HepG2 (cell line): ENCODE measurements around the gene ARHGEF40. TPM values are rescaled to one million over a fixed set of nuclear protein-coding genes. Genes with fewer than 3 reads are reported as not detected.

Experiments used
- ATAC-seq: fragments of 200-7000 bp; cut with Tn5 transposase; 3 replicates; pipeline ENCODE4 v1.9.1; 2020; ENCODE audit warnings: mild to moderate bottlenecking, moderate library complexity
- BruUV-seq: library from RNA; stranded (reverse); fragments of 400-500 nt; replicated peaks from 2 replicates; lab custom pipeline; 2021; lab: Mats Ljungman, UMichigan
- CTCF ChIA-PET: fragments of 300-600 bp; formaldehyde crosslinking; extraction: SDS; loops from one replicate; lab custom pipeline; 2021; ENCODE audit warnings: low total read pairs, inconsistent platforms, low intra/inter-chr PET ratio; lab: Yijun Ruan, JAX
- POLR2A ChIA-PET: fragments of 350-600 bp; sonication (Branson Sonifier 250); formaldehyde crosslinking; loops from one replicate; lab custom pipeline; 2020; ENCODE audit warnings: antibody characterized with exemption, inconsistent platforms; lab: Yijun Ruan, JAX
- DNase-seq: peaks from one replicate; pipeline ENCODE4 v3.0.0-alpha.2; 2015; ENCODE audit warnings: low spot score
- FAIRE-seq: peaks from 3 replicates; lab custom pipeline; 2011; peaks lifted over from hg19 to GRCh38; lab: Jason Lieb, UNC
- H2AFZ ChIP-seq: one replicate; pipeline ENCODE4 v1.6.1; 2011; ENCODE audit warnings: low read length, inconsistent platforms
- H3K27ac ChIP-seq: fragments of 300-600 bp; 3 replicates; pipeline ENCODE4 v1.8.0; 2011; ENCODE audit warnings: mixed run types, mild to moderate bottlenecking, mixed read lengths, low read length, inconsistent platforms; ENCODE audit not compliant: insufficient read depth; ENCODE audit errors: extremely low read length
- H3K27me3 ChIP-seq, 2 experiments: fragments of 200-600 bp in 1 of 2; 2 replicates in 1 of 2; 3 replicates in 1 of 2; pipeline versions ENCODE4 v1.6.0 to v1.8.0; 2011; ENCODE audit warnings: low read length in 2 of 2, mild to moderate bottlenecking in 2 of 2, moderate library complexity in 2 of 2, inconsistent platforms in 1 of 2; ENCODE audit not compliant: insufficient read depth in 2 of 2, control insufficient read depth in 1 of 2
- H3K36me3 ChIP-seq, 2 experiments: fragments of 200-600 bp in 1 of 2; replicated peaks in 1 of 2; 2 replicates in 1 of 2; 3 replicates in 1 of 2; pipeline versions ENCODE4 v1.5.1 to v1.8.0; 2011; ENCODE audit warnings: low read length in 2 of 2, inconsistent platforms in 1 of 2; ENCODE audit not compliant: insufficient read depth in 2 of 2, control insufficient read depth in 1 of 2
- H3K4me1 ChIP-seq: 2 replicates; pipeline ENCODE4 v1.5.1; 2012; ENCODE audit warnings: low read length, inconsistent platforms; ENCODE audit not compliant: insufficient read depth
- H3K4me2 ChIP-seq: 2 replicates; pipeline ENCODE4 v1.6.0; 2011; ENCODE audit warnings: low read depth, low read length, inconsistent platforms
- H3K4me3 ChIP-seq, 3 experiments: fragments of 200-600 bp in 1 of 3; sonication (generic), shearing (Covaris generic) in 1 of 3; replicated peaks in 1 of 3; 2 replicates each; pipeline ENCODE4 v1.5.1; 2011 to 2016; ENCODE audit warnings: low read length in 3 of 3, inconsistent platforms in 2 of 3, low read depth in 2 of 3, mild to moderate bottlenecking in 2 of 3, control low read depth in 1 of 3, mixed read lengths in 1 of 3; ENCODE audit not compliant: insufficient read depth in 1 of 3
- H3K79me2 ChIP-seq: one replicate; pipeline ENCODE4 v1.6.1; 2011; ENCODE audit warnings: low read length, inconsistent platforms; ENCODE audit not compliant: insufficient read depth
- H3K9ac ChIP-seq: 2 replicates; pipeline ENCODE4 v1.6.0; 2011; ENCODE audit warnings: mild to moderate bottlenecking, low read depth, low read length, inconsistent platforms; ENCODE audit not compliant: insufficient read depth
- H3K9me3 ChIP-seq: 2 replicates; pipeline ENCODE4 v1.5.1; 2012; ENCODE audit warnings: mild to moderate bottlenecking, low read length
- H4K20me1 ChIP-seq: 2 replicates; pipeline ENCODE4 v1.6.0; 2011; ENCODE audit warnings: inconsistent platforms, mild to moderate bottlenecking, low read length, moderate library complexity; ENCODE audit not compliant: insufficient read depth
- PRPF4 ChIP-seq: fragments of 200-400 bp; formaldehyde crosslinking; IDR thresholded peaks from 2 replicates; pipeline ENCODE4 v1.6.1; 2016; ENCODE audit warnings: low read length, low read depth; ENCODE audit not compliant: poor library complexity, severe bottlenecking
- ZMAT3 ChIP-seq: sonication (generic); formaldehyde crosslinking; conservative IDR thresholded peaks from 2 replicates; pipeline ENCODE4 v1.7.0; 2021; ENCODE audit warnings: missing genetic modification reagents
- ZNF281 ChIP-seq: sonication (generic); formaldehyde crosslinking; IDR thresholded peaks from 2 replicates; pipeline ENCODE4 v1.4.0; 2020; ENCODE audit warnings: missing genetic modification reagents, borderline replicate concordance
- ZNF580 ChIP-seq: IDR thresholded peaks from 2 replicates; pipeline ENCODE4 v1.6.1; 2016; ENCODE audit warnings: low read depth, borderline replicate concordance
- WGBS: methylation state at CpG from one replicate; pipeline ENCODE4 v1.1.6; 2017; ENCODE audit warnings: low lambda C conversion rate; 5-methylcytosine and 5-hydroxymethylcytosine counted together
- in situ Hi-C: cut with HindIII; loops from 2 replicates; pipeline ENCODE4 v1.10.0; 2017; ENCODE audit warnings: low pct_unique_long_range_greater_than_20kb; ENCODE audit not compliant: extremely low pct_ligation_motif_present
- intact Hi-C: fragments of 100-400 bp; cut with micrococcal nuclease; formaldehyde crosslinking; loops from one replicate; pipeline ENCODE4 v1.10.0; 2022; ENCODE audit not compliant: unreplicated experiment
- polyA plus RNA-seq, 8 experiments: library from polyadenylated mRNA; depleted of rRNA in 3 of 8; stranded (reverse) in 7 of 8; unstranded in 1 of 8; fragments of >200 nt; fragmentation: Illumina TruSeq in 4 of 8; extraction: Trizol in 4 of 8; gene quantifications; 2 replicates each; pipeline versions ENCODE4 v1.2.1 to v1.2.3, GENCODE V29; 2011 to 2016; ENCODE audit warnings: low read depth in 4 of 8, missing spikeins in 1 of 8, mixed read lengths in 1 of 8; ENCODE audit not compliant: insufficient read depth in 1 of 8
- total RNA-seq, 5 experiments: library from RNA; depleted of rRNA; stranded (reverse); fragments of >200 nt; fragmentation: Illumina TruSeq; extraction: Trizol; gene quantifications; 2 replicates each; pipeline ENCODE4 v1.2.3, GENCODE V29; 2016; ENCODE audit warnings: low read depth in 1 of 5
- TF ChIP-seq, protein P1 (sequence below): sonication (generic); formaldehyde crosslinking; IDR thresholded peaks from 2 replicates; pipeline ENCODE4 v1.4.0; 2020; ENCODE audit warnings: missing genetic modification reagents

ARHGEF40 gene
- total and polyA plus RNA-seq, 2 of the 13 experiments (the other 11 are each of a cell fraction or from before 2014, with no cell fraction given): 28.1 to 78.1 TPM

GRCh38 chr14:21106176-21106497, 36.0 kb downstream of the ARHGEF40 start:
- no peak for ATAC-seq
- Histone ChIP-seq H3K27ac (peak overlapping the region; percentile 53), H3K27me3 (no peaks in the 10 kb centered on the region; a peak in 1 of 5 replicates)

More at GRCh38 chr14:21106176-21106497, 36.0 kb downstream of the ARHGEF40 start:
- Histone ChIP-seq H4K20me1 (no peaks in the 10 kb centered on the region), H3K4me3 (peak overlapping the region; percentile 51 to 67 (median 62)), H3K9ac (peak overlapping the region; percentile 58), H3K4me1 (peaks cover 81% of the 10 kb centered on the region), H3K4me2 (peak overlapping the region; percentile 94), H2AFZ (peak overlapping the region; percentile 95), H3K9me3 (no peaks in the 10 kb centered on the region), H3K79me2 (peaks cover 11% of the 10 kb centered on the region), H3K36me3 (no peaks in the 10 kb centered on the region)
- no peak for DNase-seq
- peak; percentile 26 for TF ChIP-seq PRPF4
- 0 out of 2 replicates have a peak, but pooled peaks have one; percentile 35 for TF ChIP-seq ZMAT3 (CRISPR knock-in tag)
- TF ChIP-seq, protein P1, sequence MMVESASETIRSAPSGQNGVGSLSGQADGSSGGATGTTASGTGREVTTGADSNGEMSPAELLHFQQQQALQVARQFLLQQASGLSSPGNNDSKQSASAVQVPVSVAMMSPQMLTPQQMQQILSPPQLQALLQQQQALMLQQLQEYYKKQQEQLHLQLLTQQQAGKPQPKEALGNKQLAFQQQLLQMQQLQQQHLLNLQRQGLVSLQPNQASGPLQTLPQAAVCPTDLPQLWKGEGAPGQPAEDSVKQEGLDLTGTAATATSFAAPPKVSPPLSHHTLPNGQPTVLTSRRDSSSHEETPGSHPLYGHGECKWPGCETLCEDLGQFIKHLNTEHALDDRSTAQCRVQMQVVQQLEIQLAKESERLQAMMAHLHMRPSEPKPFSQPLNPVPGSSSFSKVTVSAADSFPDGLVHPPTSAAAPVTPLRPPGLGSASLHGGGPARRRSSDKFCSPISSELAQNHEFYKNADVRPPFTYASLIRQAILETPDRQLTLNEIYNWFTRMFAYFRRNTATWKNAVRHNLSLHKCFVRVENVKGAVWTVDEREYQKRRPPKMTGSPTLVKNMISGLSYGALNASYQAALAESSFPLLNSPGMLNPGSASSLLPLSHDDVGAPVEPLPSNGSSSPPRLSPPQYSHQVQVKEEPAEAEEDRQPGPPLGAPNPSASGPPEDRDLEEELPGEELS: 0 out of 2 replicates have a peak, but pooled peaks have one; percentile 4
- TF ChIP-seq ZNF281: peak; percentile 43; the same call in 1 of the 2 replicates
- no peak for TF ChIP-seq ZNF580 (CRISPR knock-in tag)
- intact Hi-C loops (no loop called here), in situ Hi-C loops (no loop called here)
- 24% methylated on average over 4 of the region's 4 CpGs for WGBS
- ChIA-PET CTCF (interaction anchor here (2.0 to 8.0 kb wide), 5 partner anchors 13 to 94 kb away, joined by 7 to 320 read pairs (median 31); partner anchors contain the start of genes ARHGEF40 and ZNF219), POLR2A (interaction anchor here (0.6 to 4.7 kb wide), 3 partner anchors 11 to 22 kb away, joined by 3 to 91 read pairs (median 9); no protein-coding TSS in a partner anchor)
- no peak for FAIRE-seq
- no TSS peak for BruUV-seq
